ENCODE measurements around the gene SEC24A. TPM values are rescaled to one million over a fixed set of nuclear protein-coding genes. Genes with fewer than 3 reads are reported as not detected.
"Not testable (repeated sequence)": the region's sequence is repeated elsewhere in the genome, so short reads cannot be mapped to it uniquely, and the experiment has no call there.

The SEC24A gene
- total RNA-seq, 1 donor, result 35.2 TPM

- no peak for DNase-seq (ENCODE audit: low read depth)
- no peak overlapping the region for H3K4me3 ChIP-seq (ENCODE audit: low read depth, low read length)
- TF ChIP-seq CTCF (IDR thresholded peaks at IDR 0.05; ENCODE audit: insufficient read depth, low read length), result no peak
Observed at GRCh38 chr5:134664448-134664847, 15.9 kb downstream of the SEC24A start.

GRCh38 chr5:134673546-134673945 lies 25.0 kb downstream of the SEC24A start:
- not testable (repeated sequence) for H3K4me3 ChIP-seq (ENCODE audit: low read depth, low read length); DNase-seq (ENCODE audit: low read depth)

GRCh38 chr5:134677357-134677756 lies 28.8 kb downstream of the SEC24A start:
- H3K4me3 ChIP-seq (ENCODE audit: low read depth, low read length); DNase-seq (ENCODE audit: low read depth): not testable (repeated sequence)

GRCh38 chr5:134690144-134690543 lies 41.6 kb downstream of the SEC24A start:
- H3K4me3 ChIP-seq (ENCODE audit: low read depth, low read length); DNase-seq (ENCODE audit: low read depth): not testable (repeated sequence)

- H3K4me3 ChIP-seq (ENCODE audit: low read depth, low read length), result no peak overlapping the region
- TF ChIP-seq CTCF (IDR thresholded peaks at IDR 0.05; ENCODE audit: insufficient read depth, low read length), result no peak
- DNase-seq (ENCODE audit: low read depth), result no peak
Observed at GRCh38 chr5:134692722-134693121, 44.1 kb downstream of the SEC24A start.

GRCh38 chr5:134708301-134708700 lies 59.7 kb downstream of the SEC24A start:
- TF ChIP-seq CTCF (IDR thresholded peaks at IDR 0.05; ENCODE audit: insufficient read depth, low read length), result no peak
- DNase-seq (ENCODE audit: low read depth), result no peak
- no peak overlapping the region for H3K4me3 ChIP-seq (ENCODE audit: low read depth, low read length)

- no peak for DNase-seq (ENCODE audit: low read depth)
- TF ChIP-seq CTCF (IDR thresholded peaks at IDR 0.05; ENCODE audit: insufficient read depth, low read length), result no peak
- no peak overlapping the region for H3K4me3 ChIP-seq (ENCODE audit: low read depth, low read length)
Observed at GRCh38 chr5:134714120-134714519, 65.5 kb downstream of the SEC24A start.

GRCh38 chr5:134714541-134714940 lies 66.0 kb downstream of the SEC24A start:
- no peak for DNase-seq (ENCODE audit: low read depth)
- TF ChIP-seq CTCF (IDR thresholded peaks at IDR 0.05; ENCODE audit: insufficient read depth, low read length), result no peak

GRCh38 chr5:134715466-134715865 lies 66.9 kb downstream of the SEC24A start:
- not testable (repeated sequence) for H3K4me3 ChIP-seq (ENCODE audit: low read depth, low read length); DNase-seq (ENCODE audit: low read depth)

More at GRCh38 chr5:134714541-134714940, 66.0 kb downstream of the SEC24A start:
- H3K4me3 ChIP-seq (ENCODE audit: low read depth, low read length), result no peak overlapping the region

Data from fibroblast of the aortic adventitia (primary cell).